Measurements from ENCODE around the gene RPL9. TPM values are rescaled to one million over a fixed set of nuclear protein-coding genes. Genes with fewer than 3 reads are reported as not detected.
"Not testable (repeated sequence)": the region's sequence is repeated elsewhere in the genome, so short reads cannot be mapped to it uniquely, and the experiment has no call there.

RPL9 gene
- total and polyA plus RNA-seq, 10 donors, result 1,133 to 6,391 (median 3,095) TPM

GRCh38 chr4:39427520-39428114 is 31.1 kb downstream of the RPL9 start:
- no peak overlapping the region for H3K4me3 ChIP-seq
- H3K9me3 ChIP-seq, result no peaks in the 10 kb centered on the region
- intact Hi-C loops (cut with DNase I; ENCODE audit: low total_unique reads), result no loop called here
- TF ChIP-seq POLR2AphosphoS5 (IDR thresholded peaks at IDR 0.05), result no peak
- no peak for TF ChIP-seq POLR2A (IDR thresholded peaks at IDR 0.05)
- no peak for TF ChIP-seq CTCF (IDR thresholded peaks at IDR 0.05 in 8 of 11, conservative IDR thresholded peaks at IDR 0.05 in 3 of 11)
- no peak overlapping the region for H3K27ac ChIP-seq
- DNase-seq, result no peak
- WGBS, 5 donors, result 78 to 83% (median 79%) methylated on average over 10 of the region's 10 CpGs
- H3K27me3 ChIP-seq (replicated peaks in 1 of 7), result no peaks in the 10 kb centered on the region
- H3K4me1 ChIP-seq, result no peaks in the 10 kb centered on the region
- no peaks in the 10 kb centered on the region for H3K36me3 ChIP-seq

- intact Hi-C loops (cut with DNase I; ENCODE audit: low total_unique reads), result no loop called here
- Histone ChIP-seq H3K27me3 (replicated peaks in 1 of 7) (no peaks in the 10 kb centered on the region), H3K4me1 (no peaks in the 10 kb centered on the region), H3K36me3 (no peaks in the 10 kb centered on the region), H3K4me3 (no peak overlapping the region), H3K9me3 (no peaks in the 10 kb centered on the region), H3K27ac (no peak overlapping the region)
- 86 to 100% (median 95%) methylated on average over 1 of the region's 1 CpG for WGBS, 5 donors
- DNase-seq, result no peak
- TF ChIP-seq CTCF (IDR thresholded peaks at IDR 0.05 in 8 of 11, conservative IDR thresholded peaks at IDR 0.05 in 3 of 11), result no peak
- TF ChIP-seq POLR2AphosphoS5 (IDR thresholded peaks at IDR 0.05), result no peak
- TF ChIP-seq POLR2A (IDR thresholded peaks at IDR 0.05), result no peak
These were observed 32.0 kb downstream of the RPL9 start for GRCh38 chr4:39426728-39427127.

GRCh38 chr4:39425297-39425696 is 33.4 kb downstream of the RPL9 start:
- H3K4me1 ChIP-seq; intact Hi-C loops (cut with DNase I; ENCODE audit: low total_unique reads): not testable (repeated sequence)
- WGBS, 5 donors, result 85 to 96% (median 88%) methylated on average over 1 of the region's 1 CpG

GRCh38 chr4:39422247-39422646 is 36.5 kb downstream of the RPL9 start:
- no peaks in the 10 kb centered on the region for H3K27me3 ChIP-seq (replicated peaks in 1 of 7)
- WGBS, 5 donors, result 92 to 95% (median 92%) methylated on average over 3 of the region's 3 CpGs
- no peak for TF ChIP-seq POLR2A (IDR thresholded peaks at IDR 0.05)
- no peak for TF ChIP-seq POLR2AphosphoS5 (IDR thresholded peaks at IDR 0.05)
- TF ChIP-seq CTCF (IDR thresholded peaks at IDR 0.05 in 8 of 11, conservative IDR thresholded peaks at IDR 0.05 in 3 of 11), result no peak
- no peaks in the 10 kb centered on the region for H3K36me3 ChIP-seq
- H3K9me3 ChIP-seq, result no peaks in the 10 kb centered on the region
- no peak overlapping the region for H3K27ac ChIP-seq
- no peak overlapping the region for H3K4me3 ChIP-seq
- H3K4me1 ChIP-seq, result no peaks in the 10 kb centered on the region
- DNase-seq, result no peak
- intact Hi-C loops (cut with DNase I; ENCODE audit: low total_unique reads), result no loop called here

More at GRCh38 chr4:39425297-39425696, 33.4 kb downstream of the RPL9 start:
- not testable (repeated sequence) for H3K9me3 ChIP-seq; H3K4me3 ChIP-seq; H3K27ac ChIP-seq; DNase-seq; H3K27me3 ChIP-seq (replicated peaks in 1 of 7); H3K36me3 ChIP-seq
